Osteoblast (primary cell): Measurements from ENCODE around the gene MRPS24. TPM values are rescaled to one million over a fixed set of nuclear protein-coding genes. Genes with fewer than 3 reads are reported as not detected.

Experiments
- DNase-seq: peaks from one replicate; pipeline ENCODE4 v3.0.0; 2011; ENCODE audit warnings: low spot score, mixed read lengths; ENCODE audit not compliant: insufficient read length; ENCODE audit errors: missing footprints
- H2AFZ ChIP-seq: 2 replicates; pipeline ENCODE4 v1.6.0; 2011; ENCODE audit warnings: mild to moderate bottlenecking, low read length
- H3K27ac ChIP-seq: 2 replicates; pipeline ENCODE4 v1.5.1; 2011; ENCODE audit warnings: mild to moderate bottlenecking, low read depth, low read length, moderate library complexity
- H3K27me3 ChIP-seq: 2 replicates; pipeline ENCODE4 v1.6.0; 2012; ENCODE audit warnings: mild to moderate bottlenecking, control low read depth, inconsistent platforms, low read length, moderate library complexity; ENCODE audit not compliant: insufficient read depth
- H3K36me3 ChIP-seq: 2 replicates; pipeline ENCODE4 v1.5.1; 2011; ENCODE audit warnings: mild to moderate bottlenecking, low read length, control low read depth, moderate library complexity; ENCODE audit not compliant: insufficient read depth
- H3K4me1 ChIP-seq: 2 replicates; pipeline ENCODE4 v1.5.1; 2011; ENCODE audit warnings: mild to moderate bottlenecking, low read length, control low read depth, moderate library complexity; ENCODE audit not compliant: insufficient read depth
- H3K4me2 ChIP-seq: 2 replicates; pipeline ENCODE4 v1.6.0; 2011; ENCODE audit warnings: mild to moderate bottlenecking, low read length; ENCODE audit not compliant: insufficient read depth
- H3K4me3 ChIP-seq: fragments of 200-600 bp; sonication (generic); 3 replicates; pipeline ENCODE4 v1.5.1; 2012; ENCODE audit warnings: mild to moderate bottlenecking, low read length, inconsistent platforms; ENCODE audit not compliant: insufficient read depth
- H3K79me2 ChIP-seq: 2 replicates; pipeline ENCODE4 v1.6.0; 2012; ENCODE audit warnings: mild to moderate bottlenecking, low read length, control low read depth, inconsistent platforms; ENCODE audit not compliant: insufficient read depth
- H3K9me3 ChIP-seq: 2 replicates; pipeline ENCODE4 v1.5.1; 2011; ENCODE audit warnings: low read depth, low read length, control low read depth
- H4K20me1 ChIP-seq: 2 replicates; pipeline ENCODE4 v1.6.0; 2012; ENCODE audit warnings: mild to moderate bottlenecking, low read length, control low read depth; ENCODE audit not compliant: insufficient read depth
- total RNA-seq: library from RNA; depleted of rRNA; stranded (reverse); fragments of >200 nt; gene quantifications from 2 replicates; pipeline ENCODE4 v1.2.3, GENCODE V29; 2012
- TF ChIP-seq, protein P1 (sequence below): IDR thresholded peaks from 2 replicates; pipeline ENCODE4 v1.5.1; 2011; ENCODE audit warnings: mild to moderate bottlenecking, low read depth, low read length, moderate library complexity; ENCODE audit errors: extremely low read depth

Gene MRPS24
- total RNA-seq, 1 donor: 93.7 TPM

DNA sequence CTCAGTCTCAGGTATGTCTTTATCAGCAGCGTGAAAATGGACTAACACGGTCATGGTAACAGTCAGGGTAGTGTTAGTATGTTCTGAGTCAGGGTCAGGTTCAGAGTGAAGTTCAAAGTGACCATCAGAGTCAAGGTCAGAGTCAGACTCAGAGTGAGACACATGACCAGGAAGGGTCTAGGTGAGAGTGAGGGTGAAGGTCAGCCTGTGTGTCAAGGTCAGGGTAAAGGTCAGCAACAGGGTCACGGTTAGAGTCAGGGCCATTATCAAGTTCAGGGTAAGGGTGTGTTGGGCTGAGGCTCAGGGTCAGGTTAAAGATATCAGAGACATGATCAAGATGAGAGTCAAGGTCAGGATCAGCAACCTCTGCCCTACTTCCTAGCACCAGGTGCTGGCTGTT lies 4.0 kb downstream of the MRPS24 start:
- H3K4me3 ChIP-seq: no peak overlapping the region
- H3K36me3 ChIP-seq: peaks cover 18% of the 10 kb centered on the region
- DNase-seq: no peak
- TF ChIP-seq, protein P1, sequence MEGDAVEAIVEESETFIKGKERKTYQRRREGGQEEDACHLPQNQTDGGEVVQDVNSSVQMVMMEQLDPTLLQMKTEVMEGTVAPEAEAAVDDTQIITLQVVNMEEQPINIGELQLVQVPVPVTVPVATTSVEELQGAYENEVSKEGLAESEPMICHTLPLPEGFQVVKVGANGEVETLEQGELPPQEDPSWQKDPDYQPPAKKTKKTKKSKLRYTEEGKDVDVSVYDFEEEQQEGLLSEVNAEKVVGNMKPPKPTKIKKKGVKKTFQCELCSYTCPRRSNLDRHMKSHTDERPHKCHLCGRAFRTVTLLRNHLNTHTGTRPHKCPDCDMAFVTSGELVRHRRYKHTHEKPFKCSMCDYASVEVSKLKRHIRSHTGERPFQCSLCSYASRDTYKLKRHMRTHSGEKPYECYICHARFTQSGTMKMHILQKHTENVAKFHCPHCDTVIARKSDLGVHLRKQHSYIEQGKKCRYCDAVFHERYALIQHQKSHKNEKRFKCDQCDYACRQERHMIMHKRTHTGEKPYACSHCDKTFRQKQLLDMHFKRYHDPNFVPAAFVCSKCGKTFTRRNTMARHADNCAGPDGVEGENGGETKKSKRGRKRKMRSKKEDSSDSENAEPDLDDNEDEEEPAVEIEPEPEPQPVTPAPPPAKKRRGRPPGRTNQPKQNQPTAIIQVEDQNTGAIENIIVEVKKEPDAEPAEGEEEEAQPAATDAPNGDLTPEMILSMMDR: no peak
- H3K9me3 ChIP-seq: no peaks in the 10 kb centered on the region
- no peak overlapping the region for H3K4me2 ChIP-seq
- no peaks in the 10 kb centered on the region for H4K20me1 ChIP-seq
- no peak overlapping the region for H3K27ac ChIP-seq
- no peak overlapping the region for H2AFZ ChIP-seq
- H3K4me1 ChIP-seq: peaks cover 10% of the 10 kb centered on the region
- H3K27me3 ChIP-seq: peaks cover 3% of the 10 kb centered on the region
- peaks cover 13% of the 10 kb centered on the region for H3K79me2 ChIP-seq

DNA sequence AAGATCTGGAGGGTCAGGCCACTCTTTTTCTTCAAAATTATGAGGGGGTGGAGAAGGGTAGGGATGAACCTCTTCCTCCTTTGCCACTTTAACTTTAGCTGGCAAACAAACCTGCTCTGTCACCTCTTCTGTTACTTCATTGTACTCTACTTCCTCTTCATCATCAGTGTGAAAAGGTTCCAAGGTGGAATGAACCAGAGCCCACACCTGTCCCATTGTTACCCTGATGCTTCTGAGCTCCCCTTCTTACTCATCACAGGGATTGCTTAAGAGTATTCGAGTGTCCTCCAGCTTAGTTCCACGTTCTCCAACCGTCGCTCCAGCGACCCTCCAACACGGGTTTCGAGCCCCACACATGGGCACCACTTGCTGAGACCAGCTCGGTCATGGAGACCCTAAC lies 5.2 kb downstream of the MRPS24 start:
- TF ChIP-seq, protein P1: no peak
- no peak overlapping the region for H3K27ac ChIP-seq
- H3K9me3 ChIP-seq: no peaks in the 10 kb centered on the region
- H3K27me3 ChIP-seq: peaks cover 3% of the 10 kb centered on the region
- peaks cover 18% of the 10 kb centered on the region for H3K36me3 ChIP-seq
- no peak overlapping the region for H3K4me2 ChIP-seq
- H4K20me1 ChIP-seq: no peaks in the 10 kb centered on the region
- H3K79me2 ChIP-seq: peaks cover 13% of the 10 kb centered on the region
- H2AFZ ChIP-seq: no peak overlapping the region
- no peak for DNase-seq
- peaks cover 6% of the 10 kb centered on the region for H3K4me1 ChIP-seq
- no peak overlapping the region for H3K4me3 ChIP-seq

DNA sequence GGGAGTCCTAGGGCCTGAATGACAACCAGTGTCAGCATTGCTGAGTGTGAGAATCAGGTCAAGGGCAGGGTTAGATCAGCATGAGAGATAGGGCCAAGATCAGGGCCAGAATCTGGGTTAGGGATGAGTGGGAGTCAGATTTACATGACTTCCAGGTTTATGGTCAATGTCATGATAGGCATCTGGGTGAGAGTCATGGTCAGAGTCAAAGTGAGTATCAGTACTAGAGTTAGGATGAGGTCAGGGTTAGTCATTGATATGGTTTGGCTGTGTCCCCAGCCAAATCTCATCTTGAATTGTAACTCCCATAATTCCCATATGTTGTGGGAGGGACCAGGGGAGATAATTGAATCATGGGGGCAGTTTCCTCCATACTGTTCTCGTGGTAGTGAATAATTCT lies 12.3 kb downstream of the MRPS24 start:
- H3K4me2 ChIP-seq: no peak overlapping the region
- DNase-seq: no peak
- TF ChIP-seq, protein P1: no peak
- no peak overlapping the region for H3K4me3 ChIP-seq
- H3K36me3 ChIP-seq: no peaks in the 10 kb centered on the region
- no peaks in the 10 kb centered on the region for H3K79me2 ChIP-seq
- H2AFZ ChIP-seq: no peak overlapping the region
- H3K27ac ChIP-seq: no peak overlapping the region
- no peaks in the 10 kb centered on the region for H3K9me3 ChIP-seq
- H3K4me1 ChIP-seq: peaks cover 3% of the 10 kb centered on the region
- no peaks in the 10 kb centered on the region for H4K20me1 ChIP-seq
- peaks cover 3% of the 10 kb centered on the region for H3K27me3 ChIP-seq

DNA sequence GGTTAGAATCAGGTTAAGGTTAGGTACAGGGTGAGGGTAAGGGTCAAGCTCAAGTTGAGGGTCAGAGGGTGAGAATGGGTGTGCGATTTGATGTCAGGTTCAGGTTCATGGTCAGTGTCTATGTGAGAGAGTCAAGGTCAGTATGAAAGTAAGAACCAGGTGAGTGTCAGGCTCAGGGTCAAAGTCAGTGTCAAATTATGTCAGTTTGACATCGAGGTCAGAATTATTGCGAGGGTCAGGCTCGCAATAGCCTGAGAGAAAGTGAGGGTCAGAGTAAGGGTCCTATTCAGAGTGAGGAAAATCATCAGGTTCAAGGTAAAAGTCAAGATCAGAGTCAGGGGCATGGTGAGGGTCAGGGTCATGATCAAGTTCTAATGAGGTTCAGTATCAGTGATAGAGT lies 13.0 kb downstream of the MRPS24 start:
- Histone ChIP-seq H3K27ac (no peak overlapping the region), H3K36me3 (no peaks in the 10 kb centered on the region), H3K4me3 (no peak overlapping the region), H2AFZ (no peak overlapping the region), H3K79me2 (no peaks in the 10 kb centered on the region), H3K27me3 (peaks cover under 1% of the 10 kb centered on the region), H3K4me1 (peaks cover 3% of the 10 kb centered on the region), H3K4me2 (no peak overlapping the region), H3K9me3 (no peaks in the 10 kb centered on the region), H4K20me1 (no peaks in the 10 kb centered on the region)
- no peak for DNase-seq
- TF ChIP-seq, protein P1: no peak
